Right renal cortex interstitium (tissue), 3 donors: ENCODE measurements around the gene PPEF1. TPM values are rescaled to one million over a fixed set of nuclear protein-coding genes. Genes with fewer than 3 reads are reported as not detected.
"Not testable (repeated sequence)": the region's sequence is repeated elsewhere in the genome, so short reads cannot be mapped to it uniquely, and the experiment has no call there.

Experiments used
- DNase-seq, 3 donors: peaks; one replicate each; pipeline ENCODE4 v3.0.0-alpha.2; 2013; ENCODE audit warnings: low read depth in 3 of 3, low spot score in 2 of 3
- polyA plus RNA-seq, 3 donors: library from polyadenylated mRNA; unstranded; fragments of 120-200 nt; gene quantifications; one replicate each; pipeline ENCODE4 v1.2.1, GENCODE V29; 2013; ENCODE audit not compliant: insufficient read length in 3 of 3

The PPEF1 gene
- polyA plus RNA-seq, 3 donors = 0.43 to 0.58 (median 0.49) TPM

GRCh38 chrX:18701621-18702361 is 5.7 kb upstream of the PPEF1 start:
- DNase-seq = no peak

DNA sequence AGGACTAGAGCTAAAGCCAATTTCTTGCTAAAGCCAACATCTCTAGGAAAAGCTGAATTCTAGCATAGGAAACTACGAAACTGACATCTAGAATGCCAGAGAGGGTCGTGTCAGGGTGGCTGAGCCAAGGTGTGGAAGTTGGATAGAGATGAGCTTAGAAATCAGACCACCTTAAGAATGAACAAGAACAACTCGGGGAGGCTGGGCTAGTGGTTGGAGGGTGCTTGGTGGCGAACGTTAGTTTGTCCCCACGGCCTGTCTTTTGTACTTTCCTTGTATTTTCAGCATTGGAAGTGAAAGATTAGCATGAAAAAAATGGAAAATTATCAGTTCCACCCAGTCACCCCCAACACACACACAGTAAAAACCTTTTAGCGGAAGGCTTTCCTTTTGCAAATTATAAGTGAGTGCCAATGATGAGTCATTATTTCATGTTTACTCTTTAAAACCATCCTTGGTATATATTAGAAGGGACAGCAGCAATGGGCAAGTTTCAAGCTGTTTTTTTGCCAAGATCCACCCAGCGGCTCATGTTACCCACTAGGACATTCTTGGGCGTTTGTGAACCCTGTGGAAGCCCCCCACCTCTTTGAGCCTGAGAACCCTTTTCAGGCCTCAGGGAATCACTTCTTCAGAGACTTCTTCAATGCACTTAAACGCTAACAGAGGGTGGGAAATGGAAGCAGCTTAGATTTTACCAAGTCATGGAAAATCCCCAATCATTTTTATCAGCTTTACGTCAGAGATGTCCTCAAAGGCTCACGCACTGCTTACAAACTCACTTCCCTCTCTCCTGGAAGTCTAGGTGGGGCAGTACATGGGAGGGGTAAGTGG is 4.9 kb upstream of the PPEF1 start:
- DNase-seq = no peak

- DNase-seq = no peak
These were observed 2.4 kb downstream of the PPEF1 start for GRCh38 chrX:18709833-18710232.

DNA sequence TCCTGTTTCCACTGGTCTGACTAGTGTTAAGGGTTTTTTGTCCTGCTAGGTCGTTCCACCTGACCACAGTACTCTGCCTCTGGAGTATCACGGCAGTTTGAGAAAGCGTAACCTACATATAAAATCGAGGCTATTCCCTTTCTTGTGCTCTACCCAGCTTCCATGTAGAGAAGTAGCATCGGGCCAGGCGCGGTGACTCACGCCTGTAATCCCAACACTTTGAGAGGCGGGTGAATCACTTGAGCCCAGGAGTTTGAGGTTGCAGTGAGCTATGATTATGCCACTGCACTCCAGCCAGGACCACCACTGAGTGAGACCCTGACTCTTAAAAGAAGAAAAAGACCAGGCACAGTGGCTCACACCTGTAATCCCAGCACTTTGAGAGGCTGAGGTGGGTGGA is 7.5 kb downstream of the PPEF1 start:
- no peak for DNase-seq

- DNase-seq = no peak
These were observed 12.4 kb downstream of the PPEF1 start for GRCh38 chrX:18719852-18720251.

- DNase-seq = no peak
These were observed 14.4 kb downstream of the PPEF1 start for GRCh38 chrX:18721683-18722499.

- DNase-seq = no peak
These were observed 15.1 kb downstream of the PPEF1 start for GRCh38 chrX:18722500-18723071.

DNA sequence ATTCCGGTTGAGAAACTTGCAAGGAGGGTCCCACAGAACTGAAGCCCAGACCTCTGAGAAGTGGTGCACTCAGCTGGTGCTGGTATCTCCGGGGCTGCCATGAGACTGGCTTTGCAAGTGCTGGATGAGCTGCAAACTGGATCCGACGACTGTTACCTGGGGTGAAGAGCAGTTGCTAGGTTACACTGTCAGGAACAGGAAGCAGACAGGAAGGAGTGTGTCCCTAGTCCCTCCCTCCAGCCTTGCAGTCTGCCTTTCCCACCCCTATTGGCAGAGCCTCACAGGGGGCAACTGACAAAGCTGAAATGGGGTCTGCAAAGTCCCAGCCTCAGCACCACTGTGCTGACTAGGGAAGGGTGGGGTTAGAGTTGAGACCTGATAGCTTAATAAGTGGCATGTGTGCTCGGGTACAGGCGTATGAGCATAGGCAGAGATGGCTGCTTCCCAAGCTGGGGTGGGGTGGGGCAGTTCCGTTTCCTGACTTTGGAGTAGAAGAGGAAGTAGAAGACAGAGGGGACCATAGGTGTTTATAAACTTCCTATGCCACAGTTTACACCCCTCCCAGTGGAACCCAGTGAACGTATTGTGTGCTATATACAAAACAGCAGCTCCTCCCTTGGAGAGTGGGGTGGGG is 18.0 kb downstream of the PPEF1 start:
- no peak for DNase-seq

- peak in 1 of 3 donors; percentile 4 for DNase-seq
These were observed 25.8 kb downstream of the PPEF1 start for GRCh38 chrX:18733287-18733686.

DNA sequence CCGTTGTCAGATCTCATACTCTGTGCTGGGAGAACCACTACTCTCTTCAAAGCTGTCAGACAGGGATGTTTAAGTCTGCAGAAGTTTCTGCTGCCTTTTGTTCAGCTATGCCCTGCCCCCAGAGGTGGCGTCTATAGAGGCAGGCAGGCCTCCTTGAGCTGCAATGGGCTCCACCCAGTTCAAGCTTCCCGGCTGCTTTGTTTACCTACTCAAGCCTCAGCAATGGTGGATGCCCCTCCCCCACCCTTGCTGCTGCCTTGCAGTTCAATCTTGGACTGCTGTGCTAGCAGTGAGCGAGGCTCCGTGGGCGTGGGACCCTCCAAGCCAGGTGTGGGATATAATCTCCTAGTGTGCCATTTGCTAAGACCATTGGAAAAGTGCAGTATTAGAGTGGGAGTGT is 32.2 kb downstream of the PPEF1 start:
- not testable (repeated sequence) for DNase-seq

DNA sequence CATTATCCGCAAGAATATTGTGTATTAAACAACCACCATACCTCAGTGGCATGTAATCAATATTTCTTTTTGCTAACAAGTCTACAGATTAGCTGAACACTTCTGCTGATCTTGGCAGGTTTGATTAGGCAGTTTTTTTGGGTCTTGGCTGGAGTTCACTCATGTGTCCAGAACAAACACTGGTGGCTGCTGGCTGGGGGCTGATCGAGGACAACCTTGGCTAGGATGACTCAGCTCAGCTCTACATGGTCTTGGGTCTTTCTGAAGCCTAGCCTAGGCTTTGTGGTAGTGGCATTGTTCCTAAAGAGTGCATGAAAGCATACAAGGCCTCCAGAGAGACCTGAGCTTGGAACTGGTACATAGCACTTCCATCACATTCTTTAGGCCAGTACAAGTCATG is 41.1 kb downstream of the PPEF1 start:
- no peak for DNase-seq

DNA sequence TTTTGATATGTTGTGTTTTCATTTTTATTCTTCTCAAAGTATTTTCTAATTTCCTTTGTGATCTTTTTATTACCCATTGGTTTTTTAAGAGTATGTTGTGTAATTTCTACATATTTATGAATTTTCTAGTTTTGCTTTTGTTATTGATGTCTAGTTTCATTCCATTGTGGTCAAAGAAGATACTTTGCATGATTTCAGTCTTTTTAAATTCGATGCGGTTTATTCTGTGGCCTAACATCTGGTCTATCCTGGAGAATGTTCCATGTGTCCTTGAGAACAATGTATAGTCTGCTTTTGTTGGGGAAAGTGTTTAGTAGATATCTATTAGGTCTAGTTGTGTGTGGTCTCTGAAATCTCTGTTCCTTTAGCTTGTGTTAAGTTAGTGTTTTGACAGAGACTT is 46.2 kb downstream of the PPEF1 start:
- no peak for DNase-seq

- DNase-seq = no peak
These were observed 48.2 kb downstream of the PPEF1 start for GRCh38 chrX:18755651-18756050.

DNA sequence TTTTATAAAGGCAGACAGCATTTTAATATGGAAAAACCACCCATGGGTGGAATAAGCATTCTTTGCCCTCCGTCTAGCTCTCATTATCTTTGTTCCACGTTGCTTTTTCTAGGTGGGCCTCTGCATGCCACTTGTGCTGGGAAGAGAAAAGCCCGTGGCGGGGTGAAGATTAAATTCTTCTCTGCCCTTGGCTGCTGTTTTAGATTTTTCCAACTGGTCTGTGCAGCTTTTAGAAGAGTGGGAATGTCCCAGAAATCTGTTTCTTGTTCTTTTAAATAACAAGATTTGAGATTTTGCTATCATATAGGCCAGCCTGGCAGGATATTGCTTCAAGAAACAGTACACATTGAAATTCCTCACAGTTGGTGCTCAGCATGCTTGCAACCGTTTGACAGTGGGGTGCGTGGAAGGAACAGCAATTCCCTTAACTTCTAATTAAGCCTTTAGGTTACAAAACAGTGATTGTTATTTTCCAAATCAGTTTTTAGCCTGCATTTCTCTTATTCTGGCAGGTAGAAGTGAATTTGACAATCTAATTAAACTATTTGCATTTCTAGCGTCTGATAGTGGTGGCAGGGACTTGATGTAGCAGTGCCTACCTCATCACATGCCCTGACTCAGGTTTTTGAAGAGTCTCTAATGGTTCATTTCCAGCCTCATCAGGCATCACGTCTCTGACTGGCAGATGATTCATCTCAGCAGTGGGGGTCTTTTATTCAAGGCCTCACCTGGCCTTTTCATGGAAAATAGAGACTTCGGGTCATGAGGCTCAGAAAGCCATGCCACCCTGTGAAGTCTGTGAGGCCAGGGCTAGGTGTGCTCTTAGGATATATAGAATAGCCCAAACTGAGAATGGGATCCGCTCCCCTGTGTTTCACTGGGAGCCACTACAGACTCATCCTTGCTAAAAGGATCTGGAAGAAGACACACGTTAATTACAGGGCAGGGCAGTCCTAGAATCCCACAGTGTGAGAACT is 50.8 kb downstream of the PPEF1 start:
- DNase-seq = no peak

DNA sequence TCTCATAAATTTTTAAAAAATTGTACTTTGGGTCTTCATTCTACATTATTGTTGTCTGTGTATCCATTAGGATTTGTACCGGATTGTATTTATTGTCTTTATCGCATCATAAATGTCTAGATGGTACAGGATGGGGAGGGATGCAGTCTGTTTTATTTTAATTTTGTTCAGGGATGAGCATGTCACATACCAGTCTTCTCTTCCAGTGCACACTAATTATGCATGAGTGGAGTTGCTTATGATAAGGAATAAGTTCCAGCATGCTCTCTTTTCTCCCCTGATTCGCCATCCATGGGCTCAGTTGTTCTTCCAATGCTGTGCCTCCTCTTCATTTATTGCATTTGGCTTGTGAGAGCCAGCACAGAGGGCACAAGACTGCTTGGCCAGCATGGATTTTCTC is 54.3 kb downstream of the PPEF1 start:
- DNase-seq = no peak

GRCh38 chrX:18763106-18763505 is 55.7 kb downstream of the PPEF1 start:
- DNase-seq = not testable (repeated sequence)

DNA sequence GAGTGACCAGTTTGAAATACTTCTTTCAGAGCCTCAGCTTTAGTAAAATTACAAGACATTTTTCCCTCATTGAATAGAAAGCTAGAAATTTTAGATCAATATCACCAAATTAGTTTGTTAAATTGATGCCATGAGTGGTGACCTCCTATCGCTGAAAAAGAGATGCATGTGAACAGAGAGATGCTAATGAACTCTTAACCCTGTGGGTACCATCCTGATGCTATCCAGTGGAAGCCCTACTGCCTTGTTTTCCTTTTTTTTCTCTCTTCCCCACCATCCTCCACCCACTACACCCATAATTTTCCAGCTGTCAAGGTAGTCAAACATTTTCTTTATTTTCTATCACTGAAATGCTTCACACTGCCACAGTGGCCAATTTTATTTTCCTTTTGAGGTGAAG is 61.9 kb downstream of the PPEF1 start:
- DNase-seq = no peak

GRCh38 chrX:18769812-18770573 is 62.5 kb downstream of the PPEF1 start:
- peak; percentile 30 to 52 (median 37) for DNase-seq
